ENCODE results near the gene REEP1.

- TF ChIP-seq PBX3 (CRISPR knock-in tag; IDR thresholded peaks at IDR 0.05; ENCODE audit: borderline replicate concordance) (no peak), SMARCE1 (IDR thresholded peaks at IDR 0.05; ENCODE audit: borderline replicate concordance) (no peak), SP2 (CRISPR knock-in tag; IDR thresholded peaks at IDR 0.05) (no peak), U2AF1 (optimal IDR thresholded peaks at IDR 0.05; ENCODE audit: low read depth, low read length) (no peak), SRF (IDR thresholded peaks at IDR 0.05; ENCODE audit: low read depth, low read length) (no peak), ZBTB20 (CRISPR knock-in tag; IDR thresholded peaks at IDR 0.05; ENCODE audit: borderline replicate concordance, low read depth) (no peak), ZNF589 (CRISPR knock-in tag; conservative IDR thresholded peaks at IDR 0.05) (no peak)
These were observed 6.0 kb downstream of the REEP1 start for GRCh38 chr2:86331384-86331783.
